Epithelial cell of prostate (primary cell): Measurements from ENCODE around the gene NUDT2.
"Not testable (repeated sequence)": the region's sequence is repeated elsewhere in the genome, so short reads cannot be mapped to it uniquely, and the experiment has no call there.

Experiments
- DNase-seq: peaks from one replicate; pipeline ENCODE4 v3.0.0-alpha.2; 2011; ENCODE audit warnings: low read depth, low spot score
- H3K27ac ChIP-seq: fragments of 450-650 bp; 2 replicates; pipeline ENCODE4 v1.5.1; 2017; ENCODE audit warnings: mild to moderate bottlenecking

The NUDT2 gene

GRCh38 chr9:34334337-34334824 lies 5.0 kb downstream of the NUDT2 start:
- no peak overlapping the region for H3K27ac ChIP-seq
- DNase-seq, result no peak

GRCh38 chr9:34334916-34335315 lies 5.5 kb downstream of the NUDT2 start:
- no peak overlapping the region for H3K27ac ChIP-seq
- no peak for DNase-seq

GRCh38 chr9:34335376-34335775 lies 6.0 kb downstream of the NUDT2 start:
- DNase-seq, result no peak
- H3K27ac ChIP-seq, result no peak overlapping the region

GRCh38 chr9:34337403-34337802 lies 8.0 kb downstream of the NUDT2 start:
- DNase-seq, result no peak

GRCh38 chr9:34338079-34338478 lies 8.7 kb downstream of the NUDT2 start:
- not testable (repeated sequence) for DNase-seq, H3K27ac ChIP-seq

More at GRCh38 chr9:34337403-34337802, 8.0 kb downstream of the NUDT2 start:
- no peak overlapping the region for H3K27ac ChIP-seq

GRCh38 chr9:34338665-34339385 lies 9.5 kb downstream of the NUDT2 start:
- DNase-seq, result no peak
- no peak overlapping the region for H3K27ac ChIP-seq

- H3K27ac ChIP-seq, result no peak overlapping the region
- DNase-seq, result no peak
These were observed 12.4 kb downstream of the NUDT2 start for GRCh38 chr9:34341659-34342295.

- no peak overlapping the region for H3K27ac ChIP-seq
- DNase-seq, result no peak
These were observed 13.7 kb downstream of the NUDT2 start for GRCh38 chr9:34343090-34343489.

GRCh38 chr9:34343605-34344004 lies 14.2 kb downstream of the NUDT2 start:
- DNase-seq, result no peak
- H3K27ac ChIP-seq, result no peak overlapping the region

GRCh38 chr9:34346873-34347799 lies 17.8 kb downstream of the NUDT2 start:
- DNase-seq, result no peak
- no peak overlapping the region for H3K27ac ChIP-seq

- no peak for DNase-seq
- no peak overlapping the region for H3K27ac ChIP-seq
These were observed 18.4 kb downstream of the NUDT2 start for GRCh38 chr9:34347800-34348158.

GRCh38 chr9:34349324-34349723 lies 20.0 kb downstream of the NUDT2 start:
- H3K27ac ChIP-seq, result no peak overlapping the region
- DNase-seq, result no peak

GRCh38 chr9:34352122-34352652 lies 22.8 kb downstream of the NUDT2 start:
- DNase-seq, H3K27ac ChIP-seq: not testable (repeated sequence)

GRCh38 chr9:34352957-34353356 lies 23.6 kb downstream of the NUDT2 start:
- not testable (repeated sequence) for H3K27ac ChIP-seq

GRCh38 chr9:34362614-34363214 lies 33.3 kb downstream of the NUDT2 start:
- no peak overlapping the region for H3K27ac ChIP-seq
- DNase-seq, result no peak

More at GRCh38 chr9:34352957-34353356, 23.6 kb downstream of the NUDT2 start:
- DNase-seq, result not testable (repeated sequence)

- no peak for DNase-seq
- H3K27ac ChIP-seq, result no peak overlapping the region
These were observed 34.4 kb downstream of the NUDT2 start for GRCh38 chr9:34363619-34364351.

GRCh38 chr9:34365282-34365681 lies 35.9 kb downstream of the NUDT2 start:
- no peak overlapping the region for H3K27ac ChIP-seq
- DNase-seq, result no peak

GRCh38 chr9:34366365-34366764 lies 37.0 kb downstream of the NUDT2 start:
- no peak for DNase-seq
- H3K27ac ChIP-seq, result no peak overlapping the region

- not testable (repeated sequence) for DNase-seq, H3K27ac ChIP-seq
These were observed 38.5 kb downstream of the NUDT2 start for GRCh38 chr9:34367751-34368410.
